Keratinocyte (primary cell): ENCODE results near the gene PTCH2.

ENCODE experiments used
- EZH2 ChIP-seq: IDR thresholded peaks from one replicate; pipeline ENCODE4 v1.6.1; 2012; ENCODE audit warnings: inconsistent platforms, mild to moderate bottlenecking, low read length, moderate library complexity
- TF ChIP-seq, protein P1 (sequence below), 3 experiments: IDR thresholded peaks in 1 of 3; conservative IDR thresholded peaks in 1 of 3; optimal IDR thresholded peaks in 1 of 3; 2 replicates in 2 of 3; 3 replicates in 1 of 3; pipeline versions ENCODE3 to v1.5.1; 2011; ENCODE audit warnings: low read length in 3 of 3, mild to moderate bottlenecking in 3 of 3, moderate library complexity in 2 of 3, control low read depth in 1 of 3, inconsistent platforms in 1 of 3; ENCODE audit not compliant: insufficient read depth in 2 of 3; ENCODE audit errors: extremely low read depth in 1 of 3

DNA sequence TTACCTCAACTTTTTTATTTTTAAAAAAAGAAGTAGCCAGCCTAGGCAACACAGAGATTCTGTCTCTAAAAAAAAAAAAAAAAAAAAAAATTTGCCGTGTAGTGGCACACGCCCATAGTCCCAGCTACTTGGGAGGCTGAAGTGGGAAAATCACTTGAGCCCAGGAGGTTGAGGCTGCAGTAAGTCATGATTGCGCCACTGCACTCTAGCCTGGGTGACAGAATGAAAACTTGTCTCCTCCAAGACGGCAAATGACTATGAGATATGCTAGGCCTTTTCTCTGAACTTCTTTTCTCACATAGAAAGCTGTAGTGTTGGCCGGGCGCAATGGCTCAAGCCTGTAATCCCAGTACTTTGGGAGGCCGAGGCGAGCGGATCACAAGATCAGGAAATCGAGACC lies 24.7 kb upstream of the PTCH2 start:
- TF ChIP-seq, protein P1, sequence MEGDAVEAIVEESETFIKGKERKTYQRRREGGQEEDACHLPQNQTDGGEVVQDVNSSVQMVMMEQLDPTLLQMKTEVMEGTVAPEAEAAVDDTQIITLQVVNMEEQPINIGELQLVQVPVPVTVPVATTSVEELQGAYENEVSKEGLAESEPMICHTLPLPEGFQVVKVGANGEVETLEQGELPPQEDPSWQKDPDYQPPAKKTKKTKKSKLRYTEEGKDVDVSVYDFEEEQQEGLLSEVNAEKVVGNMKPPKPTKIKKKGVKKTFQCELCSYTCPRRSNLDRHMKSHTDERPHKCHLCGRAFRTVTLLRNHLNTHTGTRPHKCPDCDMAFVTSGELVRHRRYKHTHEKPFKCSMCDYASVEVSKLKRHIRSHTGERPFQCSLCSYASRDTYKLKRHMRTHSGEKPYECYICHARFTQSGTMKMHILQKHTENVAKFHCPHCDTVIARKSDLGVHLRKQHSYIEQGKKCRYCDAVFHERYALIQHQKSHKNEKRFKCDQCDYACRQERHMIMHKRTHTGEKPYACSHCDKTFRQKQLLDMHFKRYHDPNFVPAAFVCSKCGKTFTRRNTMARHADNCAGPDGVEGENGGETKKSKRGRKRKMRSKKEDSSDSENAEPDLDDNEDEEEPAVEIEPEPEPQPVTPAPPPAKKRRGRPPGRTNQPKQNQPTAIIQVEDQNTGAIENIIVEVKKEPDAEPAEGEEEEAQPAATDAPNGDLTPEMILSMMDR (optimal IDR thresholded peaks at IDR 0.05 in 1 of 3, IDR thresholded peaks at IDR 0.05 in 1 of 3, conservative IDR thresholded peaks at IDR 0.05 in 1 of 3; ENCODE audit: extremely low read depth in 1 of 3, insufficient read depth in 2 of 3, low read length in 3 of 3), result no peak
- no peak for TF ChIP-seq EZH2
